ENCODE measurements around the gene KCTD12.

Gene KCTD12

DNA sequence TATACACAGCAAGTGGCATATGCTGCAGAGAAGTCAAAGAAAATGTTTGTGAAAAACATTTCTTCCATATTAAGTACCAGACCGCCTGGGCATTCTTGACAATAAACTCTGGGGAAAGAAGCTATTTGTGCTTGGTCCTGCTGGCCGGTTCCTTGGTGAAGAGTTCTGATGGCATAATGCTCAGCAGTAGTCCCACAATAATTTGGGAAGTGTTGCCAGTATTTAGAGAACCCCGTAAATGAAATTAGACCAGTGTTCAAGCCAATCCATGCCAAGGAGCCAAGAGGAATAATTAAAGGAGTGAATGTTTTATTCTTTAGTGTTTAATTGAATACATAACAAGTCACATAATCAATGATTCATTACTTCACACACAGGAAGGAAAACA is 6.3 kb downstream of the KCTD12 start:
- H3K9me2 ChIP-seq (replicated peaks; ENCODE audit: insufficient read depth, low read length) = no peaks in the 10 kb centered on the region

DNA sequence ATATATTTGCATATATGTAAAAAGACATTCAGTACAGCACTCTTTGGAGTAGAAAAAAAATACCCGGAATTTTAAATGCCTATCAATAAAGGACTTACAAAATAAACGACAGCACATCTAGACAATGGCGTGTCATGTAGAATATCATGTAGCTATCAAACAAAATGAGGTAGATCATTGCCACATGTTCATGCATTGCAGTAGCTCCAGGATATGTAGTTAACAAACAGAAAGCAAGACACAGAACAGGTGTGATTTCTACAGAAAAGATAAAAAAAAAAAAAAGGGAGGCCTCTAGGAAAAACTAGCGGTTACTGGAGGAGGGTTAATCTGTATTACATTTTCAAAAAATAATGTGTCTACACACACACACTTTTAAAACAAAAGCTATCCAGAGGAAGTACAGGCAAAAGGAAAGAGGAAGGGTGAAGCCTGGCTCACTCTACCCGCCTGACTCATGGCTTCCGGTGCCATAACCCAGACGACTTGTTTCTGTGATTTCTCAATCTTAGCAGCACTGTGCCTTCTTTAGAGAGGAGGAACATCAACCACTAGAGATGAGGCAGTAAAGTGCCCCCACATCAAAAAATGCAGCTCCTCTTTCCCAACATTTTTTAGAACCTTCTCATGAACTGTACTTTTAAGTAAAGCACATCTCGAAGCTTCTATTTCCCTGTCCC is 6.9 kb downstream of the KCTD12 start:
- Histone ChIP-seq H2AFZ (ENCODE audit: low read depth, low read length, severe bottlenecking) (no peak overlapping the region), H3K27me3 (ENCODE audit: low read length) (no peaks in the 10 kb centered on the region), H4K20me1 (ENCODE audit: low read depth, low read length) (0 out of 2 replicates have a peak, but pooled peaks cover 5% of the 10 kb centered on the region), H3K79me2 (ENCODE audit: insufficient read depth, low read length) (no peaks in the 10 kb centered on the region), H3F3A (ENCODE audit: insufficient read depth) (no peaks in the 10 kb centered on the region), H3K9me3 (ENCODE audit: insufficient read depth, low read length) (no peaks in the 10 kb centered on the region), H3K36me3 (ENCODE audit: low read length) (no peaks in the 10 kb centered on the region), H3K4me2 (ENCODE audit: low read depth, low read length, poor library complexity, severe bottlenecking) (no peak overlapping the region), H3K27ac (ENCODE audit: low read depth, low read length) (no peak overlapping the region), H3K4me3 (ENCODE audit: insufficient read depth, low read length, poor library complexity, severe bottlenecking) (no peak overlapping the region), H3K9ac (ENCODE audit: low read length) (no peak overlapping the region), H3K9me2 (replicated peaks; ENCODE audit: insufficient read depth, low read length) (no peaks in the 10 kb centered on the region)
- TF ChIP-seq, protein P1, sequence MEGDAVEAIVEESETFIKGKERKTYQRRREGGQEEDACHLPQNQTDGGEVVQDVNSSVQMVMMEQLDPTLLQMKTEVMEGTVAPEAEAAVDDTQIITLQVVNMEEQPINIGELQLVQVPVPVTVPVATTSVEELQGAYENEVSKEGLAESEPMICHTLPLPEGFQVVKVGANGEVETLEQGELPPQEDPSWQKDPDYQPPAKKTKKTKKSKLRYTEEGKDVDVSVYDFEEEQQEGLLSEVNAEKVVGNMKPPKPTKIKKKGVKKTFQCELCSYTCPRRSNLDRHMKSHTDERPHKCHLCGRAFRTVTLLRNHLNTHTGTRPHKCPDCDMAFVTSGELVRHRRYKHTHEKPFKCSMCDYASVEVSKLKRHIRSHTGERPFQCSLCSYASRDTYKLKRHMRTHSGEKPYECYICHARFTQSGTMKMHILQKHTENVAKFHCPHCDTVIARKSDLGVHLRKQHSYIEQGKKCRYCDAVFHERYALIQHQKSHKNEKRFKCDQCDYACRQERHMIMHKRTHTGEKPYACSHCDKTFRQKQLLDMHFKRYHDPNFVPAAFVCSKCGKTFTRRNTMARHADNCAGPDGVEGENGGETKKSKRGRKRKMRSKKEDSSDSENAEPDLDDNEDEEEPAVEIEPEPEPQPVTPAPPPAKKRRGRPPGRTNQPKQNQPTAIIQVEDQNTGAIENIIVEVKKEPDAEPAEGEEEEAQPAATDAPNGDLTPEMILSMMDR (IDR thresholded peaks at IDR 0.05; ENCODE audit: insufficient read depth, low read length, poor library complexity, severe bottlenecking) = no peak
- no peak for TF ChIP-seq EZH2phosphoT487 (conservative IDR thresholded peaks at IDR 0.05; ENCODE audit: low read length)

More for the DNA sequence above, 6.3 kb downstream of the KCTD12 start:
- H3F3A ChIP-seq (ENCODE audit: insufficient read depth) = no peaks in the 10 kb centered on the region
- H2AFZ ChIP-seq (ENCODE audit: low read depth, low read length, severe bottlenecking) = no peak overlapping the region
- 0 out of 2 replicates have a peak, but pooled peaks cover 3% of the 10 kb centered on the region for H3K27me3 ChIP-seq (ENCODE audit: low read length)
- H3K9ac ChIP-seq (ENCODE audit: low read length) = no peak overlapping the region
- H3K9me3 ChIP-seq (ENCODE audit: insufficient read depth, low read length) = no peaks in the 10 kb centered on the region
- no peak overlapping the region for H3K4me2 ChIP-seq (ENCODE audit: low read depth, low read length, poor library complexity, severe bottlenecking)
- H3K4me3 ChIP-seq (ENCODE audit: insufficient read depth, low read length, poor library complexity, severe bottlenecking) = no peak overlapping the region
- no peak for TF ChIP-seq EZH2phosphoT487 (conservative IDR thresholded peaks at IDR 0.05; ENCODE audit: low read length)
- TF ChIP-seq, protein P1 (IDR thresholded peaks at IDR 0.05; ENCODE audit: insufficient read depth, low read length, poor library complexity, severe bottlenecking) = no peak
- H3K36me3 ChIP-seq (ENCODE audit: low read length) = no peaks in the 10 kb centered on the region
- 0 out of 2 replicates have a peak, but pooled peaks cover 5% of the 10 kb centered on the region for H4K20me1 ChIP-seq (ENCODE audit: low read depth, low read length)
- H3K79me2 ChIP-seq (ENCODE audit: insufficient read depth, low read length) = no peaks in the 10 kb centered on the region
- H3K27ac ChIP-seq (ENCODE audit: low read depth, low read length) = no peak overlapping the region

DNA sequence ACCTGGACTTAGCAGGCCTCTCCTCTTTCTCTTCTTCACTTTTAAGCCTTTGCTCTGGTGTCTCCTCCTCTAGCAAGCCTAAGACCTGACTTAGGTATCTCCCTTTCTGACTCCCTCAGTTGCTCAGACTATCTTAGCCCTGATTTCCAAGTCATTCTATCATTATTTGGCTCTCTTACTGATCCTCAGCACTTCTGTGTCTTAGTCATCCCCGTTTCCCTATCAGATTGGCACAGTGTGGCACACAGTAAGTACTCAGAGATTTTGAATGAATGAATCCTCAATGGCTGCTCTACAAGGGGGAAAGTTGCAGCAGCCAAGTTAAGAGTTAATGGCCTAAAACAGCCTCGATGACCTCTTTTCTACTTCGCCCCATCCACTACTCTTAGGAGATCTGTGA is 8.2 kb downstream of the KCTD12 start:
- Histone ChIP-seq H3K9me2 (replicated peaks; ENCODE audit: insufficient read depth, low read length) (no peaks in the 10 kb centered on the region), H3K27ac (ENCODE audit: low read depth, low read length) (no peak overlapping the region), H3K9me3 (ENCODE audit: insufficient read depth, low read length) (no peaks in the 10 kb centered on the region), H3K27me3 (ENCODE audit: low read length) (no peaks in the 10 kb centered on the region), H2AFZ (ENCODE audit: low read depth, low read length, severe bottlenecking) (no peak overlapping the region), H3K79me2 (ENCODE audit: insufficient read depth, low read length) (no peaks in the 10 kb centered on the region), H4K20me1 (ENCODE audit: low read depth, low read length) (no peaks in the 10 kb centered on the region), H3K9ac (ENCODE audit: low read length) (no peak overlapping the region), H3K4me3 (ENCODE audit: insufficient read depth, low read length, poor library complexity, severe bottlenecking) (no peak overlapping the region), H3K4me2 (ENCODE audit: low read depth, low read length, poor library complexity, severe bottlenecking) (no peak overlapping the region), H3F3A (ENCODE audit: insufficient read depth) (no peaks in the 10 kb centered on the region), H3K36me3 (ENCODE audit: low read length) (no peaks in the 10 kb centered on the region)
- TF ChIP-seq, protein P1 (IDR thresholded peaks at IDR 0.05; ENCODE audit: insufficient read depth, low read length, poor library complexity, severe bottlenecking) = no peak
- no peak for TF ChIP-seq EZH2phosphoT487 (conservative IDR thresholded peaks at IDR 0.05; ENCODE audit: low read length)

Data from SU-DHL-6 (cell line).